ENCODE data around the gene SLC9A7.

DNA sequence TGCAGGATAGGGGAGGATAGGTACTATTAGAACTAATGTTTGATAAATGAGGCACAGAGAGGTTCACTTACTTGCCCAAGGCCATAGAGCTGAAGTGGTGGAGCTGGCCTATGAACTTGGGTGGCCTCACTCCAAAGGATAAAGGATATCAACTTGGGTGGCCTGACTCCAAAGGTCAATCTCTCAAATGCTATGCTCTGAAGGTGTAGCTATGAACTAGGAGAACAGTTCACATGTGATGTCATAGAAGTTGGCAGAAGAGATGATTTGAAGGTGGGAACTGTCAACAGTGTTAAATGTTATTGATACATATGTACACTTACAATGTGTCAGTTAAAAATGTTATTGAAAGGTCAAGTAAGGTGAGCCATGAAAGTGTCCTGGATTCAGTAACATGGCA is 191.5 kb downstream of the SLC9A7 start:
- TF ChIP-seq, protein P1, sequence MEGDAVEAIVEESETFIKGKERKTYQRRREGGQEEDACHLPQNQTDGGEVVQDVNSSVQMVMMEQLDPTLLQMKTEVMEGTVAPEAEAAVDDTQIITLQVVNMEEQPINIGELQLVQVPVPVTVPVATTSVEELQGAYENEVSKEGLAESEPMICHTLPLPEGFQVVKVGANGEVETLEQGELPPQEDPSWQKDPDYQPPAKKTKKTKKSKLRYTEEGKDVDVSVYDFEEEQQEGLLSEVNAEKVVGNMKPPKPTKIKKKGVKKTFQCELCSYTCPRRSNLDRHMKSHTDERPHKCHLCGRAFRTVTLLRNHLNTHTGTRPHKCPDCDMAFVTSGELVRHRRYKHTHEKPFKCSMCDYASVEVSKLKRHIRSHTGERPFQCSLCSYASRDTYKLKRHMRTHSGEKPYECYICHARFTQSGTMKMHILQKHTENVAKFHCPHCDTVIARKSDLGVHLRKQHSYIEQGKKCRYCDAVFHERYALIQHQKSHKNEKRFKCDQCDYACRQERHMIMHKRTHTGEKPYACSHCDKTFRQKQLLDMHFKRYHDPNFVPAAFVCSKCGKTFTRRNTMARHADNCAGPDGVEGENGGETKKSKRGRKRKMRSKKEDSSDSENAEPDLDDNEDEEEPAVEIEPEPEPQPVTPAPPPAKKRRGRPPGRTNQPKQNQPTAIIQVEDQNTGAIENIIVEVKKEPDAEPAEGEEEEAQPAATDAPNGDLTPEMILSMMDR (IDR thresholded peaks at IDR 0.05): no peak
- TF ChIP-seq POLR2A (IDR thresholded peaks at IDR 0.05) (no peak), POLR2AphosphoS5 (IDR thresholded peaks at IDR 0.05) (no peak), EP300 (IDR thresholded peaks at IDR 0.05) (no peak)
